Measurements from ENCODE around the gene LAD1. TPM values are rescaled to one million over a fixed set of nuclear protein-coding genes. Genes with fewer than 3 reads are reported as not detected.

The LAD1 gene
- total and polyA plus RNA-seq, 2 of the 4 experiments (the other 2 are of a cell fraction) = under 0.01 to 0.07 TPM

GRCh38 chr1:201375169-201375568 lies 24.0 kb downstream of the LAD1 start:
- H3K23ac ChIP-seq (ENCODE audit: low read depth, low read length) = no peak overlapping the region
- in situ Hi-C loops (cut with MboI; ENCODE audit: low sequenced_read_pairs) (no loop called here), dilution Hi-C loops (cut with HindIII; ENCODE audit: low sequenced_read_pairs, unreplicated experiment) (no loop called here), intact Hi-C loops (cut with micrococcal nuclease) (no loop called here)
- H3K79me1 ChIP-seq (ENCODE audit: low read depth in 1 of 2, low read length in 2 of 2) = no peaks in the 10 kb centered on the region
- H3K27me3 ChIP-seq (ENCODE audit: control insufficient read depth, insufficient read depth, low read length) = peaks cover 59% of the 10 kb centered on the region
- no peak overlapping the region for H3K56ac ChIP-seq (ENCODE audit: extremely low read depth, insufficient read depth, low read length)
- no peak overlapping the region for H2BK5ac ChIP-seq (ENCODE audit: low read depth, low read length, poor library complexity, severe bottlenecking)
- H3K14ac ChIP-seq (replicated peaks; ENCODE audit: low read depth, low read length) = no peak overlapping the region
- ATAC-seq (ENCODE audit: low read depth) (no peak), DNase-seq (no peak)
- no peak overlapping the region for H3K4me3 ChIP-seq (ENCODE audit: insufficient read depth, low read depth, low read length)
- POLR2A ChIA-PET (ENCODE audit: unreplicated experiment) = no interaction called here
- no peak overlapping the region for H2BK120ac ChIP-seq (ENCODE audit: low read depth, low read length)
- TF ChIP-seq ELK1 (IDR thresholded peaks at IDR 0.05; ENCODE audit: borderline replicate concordance, low read depth, low read length) (no peak), CHD1 (IDR thresholded peaks at IDR 0.05; ENCODE audit: low read depth, low read length) (no peak), CEBPB (IDR thresholded peaks at IDR 0.05; ENCODE audit: low read depth, low read length) (no peak), NFE2L2 (IDR thresholded peaks at IDR 0.05; ENCODE audit: low read depth, low read length) (no peak)
- TF ChIP-seq, protein P1, sequence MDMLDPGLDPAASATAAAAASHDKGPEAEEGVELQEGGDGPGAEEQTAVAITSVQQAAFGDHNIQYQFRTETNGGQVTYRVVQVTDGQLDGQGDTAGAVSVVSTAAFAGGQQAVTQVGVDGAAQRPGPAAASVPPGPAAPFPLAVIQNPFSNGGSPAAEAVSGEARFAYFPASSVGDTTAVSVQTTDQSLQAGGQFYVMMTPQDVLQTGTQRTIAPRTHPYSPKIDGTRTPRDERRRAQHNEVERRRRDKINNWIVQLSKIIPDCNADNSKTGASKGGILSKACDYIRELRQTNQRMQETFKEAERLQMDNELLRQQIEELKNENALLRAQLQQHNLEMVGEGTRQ (IDR thresholded peaks at IDR 0.05; ENCODE audit: low read depth, low read length) = no peak
- TF ChIP-seq, protein P2, sequence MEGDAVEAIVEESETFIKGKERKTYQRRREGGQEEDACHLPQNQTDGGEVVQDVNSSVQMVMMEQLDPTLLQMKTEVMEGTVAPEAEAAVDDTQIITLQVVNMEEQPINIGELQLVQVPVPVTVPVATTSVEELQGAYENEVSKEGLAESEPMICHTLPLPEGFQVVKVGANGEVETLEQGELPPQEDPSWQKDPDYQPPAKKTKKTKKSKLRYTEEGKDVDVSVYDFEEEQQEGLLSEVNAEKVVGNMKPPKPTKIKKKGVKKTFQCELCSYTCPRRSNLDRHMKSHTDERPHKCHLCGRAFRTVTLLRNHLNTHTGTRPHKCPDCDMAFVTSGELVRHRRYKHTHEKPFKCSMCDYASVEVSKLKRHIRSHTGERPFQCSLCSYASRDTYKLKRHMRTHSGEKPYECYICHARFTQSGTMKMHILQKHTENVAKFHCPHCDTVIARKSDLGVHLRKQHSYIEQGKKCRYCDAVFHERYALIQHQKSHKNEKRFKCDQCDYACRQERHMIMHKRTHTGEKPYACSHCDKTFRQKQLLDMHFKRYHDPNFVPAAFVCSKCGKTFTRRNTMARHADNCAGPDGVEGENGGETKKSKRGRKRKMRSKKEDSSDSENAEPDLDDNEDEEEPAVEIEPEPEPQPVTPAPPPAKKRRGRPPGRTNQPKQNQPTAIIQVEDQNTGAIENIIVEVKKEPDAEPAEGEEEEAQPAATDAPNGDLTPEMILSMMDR (conservative IDR thresholded peaks at IDR 0.05; ENCODE audit: low read depth, low read length) = peak; percentile 22; the same call in 1 of the 2 replicates
- no peak overlapping the region for H2AK5ac ChIP-seq (ENCODE audit: low read depth, low read length)
- no peak overlapping the region for H2AK9ac ChIP-seq (replicated peaks; ENCODE audit: low read depth, low read length, poor library complexity)
- H3K4me2 ChIP-seq (ENCODE audit: low read depth, low read length) = no peak overlapping the region
- no peaks in the 10 kb centered on the region; the same call in 1 of the 2 replicates for H3K9me3 ChIP-seq (ENCODE audit: control insufficient read depth, insufficient read depth, low read length)
- no peak overlapping the region for H2BK20ac ChIP-seq (ENCODE audit: low read depth, low read length)
- H3K27ac ChIP-seq (ENCODE audit: insufficient read depth, low read length) = no peak overlapping the region
- no peak overlapping the region for H3K9ac ChIP-seq (ENCODE audit: low read depth, low read length)
- CTCF ChIA-PET = no interaction called here
- H2BK15ac ChIP-seq (ENCODE audit: low read depth, low read length) = no peak overlapping the region
- H2AFZ ChIP-seq (replicated peaks; ENCODE audit: low read length, poor library complexity) = no peak overlapping the region
- H3K18ac ChIP-seq (ENCODE audit: low read depth, low read length) = no peak overlapping the region
- H3K4ac ChIP-seq (ENCODE audit: low read depth, low read length) = no peak overlapping the region
- no peaks in the 10 kb centered on the region for H3K36me3 ChIP-seq (ENCODE audit: control insufficient read depth, insufficient read depth, low read length)
- H3K9me1 ChIP-seq (ENCODE audit: insufficient read depth, low read length) = no peaks in the 10 kb centered on the region; the same call in 1 of the 2 replicates
- no CpG with 5 or more reads among the region's 4 CpGs for WGBS, 2 experiments (ENCODE audit: extremely low coverage in 2 of 2, insufficient read length in 1 of 2)
- no peak overlapping the region for H4K91ac ChIP-seq (ENCODE audit: insufficient read depth, low read depth, low read length)
- H4K5ac ChIP-seq (ENCODE audit: low read depth, low read length) = no peak overlapping the region
- H4K20me1 ChIP-seq (ENCODE audit: insufficient read depth, low read length) = no peaks in the 10 kb centered on the region
- H3K4me1 ChIP-seq (ENCODE audit: control insufficient read depth, insufficient read depth, low read length) = peaks cover 11% of the 10 kb centered on the region; the same call in 1 of the 2 replicates
- no peak overlapping the region for H4K8ac ChIP-seq (ENCODE audit: low read depth in 2 of 2, low read length in 2 of 2)
- BruUV-seq (replicated peaks) = no TSS peak
